Right lung (tissue), 5 donors: ENCODE results near the gene PGAM2. TPM values are rescaled to one million over a fixed set of nuclear protein-coding genes. Genes with fewer than 3 reads are reported as not detected.

Source experiments
- DNase-seq, 2 donors: peaks; one replicate each; pipeline ENCODE4 v3.0.0-alpha.2; 2013
- polyA plus RNA-seq, 5 donors: library from polyadenylated mRNA; unstranded; fragments of 120-200 nt; gene quantifications; one replicate each; pipeline versions ENCODE4 v1.2.1 to v1.2.3, GENCODE V29; 2013; ENCODE audit warnings: inconsistent platforms in 1 of 5, low replicate concordance in 1 of 5; ENCODE audit not compliant: insufficient read length in 5 of 5, insufficient read depth in 1 of 5

The PGAM2 gene
- polyA plus RNA-seq, 5 donors, result 0.26 to 15.8 (median 0.61) TPM; not detected in 1

GRCh38 chr7:44085546-44085945, 20.2 kb upstream of the PGAM2 start:
- no peak for DNase-seq

- DNase-seq, result no peak
Measured at GRCh38 chr7:44084701-44085100, 19.3 kb upstream of the PGAM2 start.

GRCh38 chr7:44083796-44084195, 18.4 kb upstream of the PGAM2 start:
- DNase-seq, result no peak

GRCh38 chr7:44082541-44083207, 17.3 kb upstream of the PGAM2 start:
- peak; percentile 97 for DNase-seq

GRCh38 chr7:44081266-44081748, 15.9 kb upstream of the PGAM2 start:
- DNase-seq, result no peak

GRCh38 chr7:44080686-44081265, 15.4 kb upstream of the PGAM2 start:
- DNase-seq, result no peak

GRCh38 chr7:44080118-44080517, 14.8 kb upstream of the PGAM2 start:
- DNase-seq, result no peak

GRCh38 chr7:44079331-44080021, 14.1 kb upstream of the PGAM2 start:
- no peak for DNase-seq

GRCh38 chr7:44078521-44078920, 13.2 kb upstream of the PGAM2 start:
- no peak for DNase-seq

GRCh38 chr7:44077681-44078091, 12.3 kb upstream of the PGAM2 start:
- DNase-seq, result no peak

- DNase-seq, result no peak
Measured at GRCh38 chr7:44077061-44077460, 11.7 kb upstream of the PGAM2 start.

- DNase-seq, result no peak
Measured at GRCh38 chr7:44076101-44076895, 10.9 kb upstream of the PGAM2 start.

- DNase-seq, result no peak
Measured at GRCh38 chr7:44075296-44076075, 10.1 kb upstream of the PGAM2 start.

GRCh38 chr7:44074349-44074695, 9.0 kb upstream of the PGAM2 start:
- DNase-seq, result no peak

- DNase-seq, result no peak
Measured at GRCh38 chr7:44073664-44074348, 8.4 kb upstream of the PGAM2 start.

- peak in 1 of 2 donors; percentile 55 for DNase-seq
Measured at GRCh38 chr7:44072364-44073231, 7.2 kb upstream of the PGAM2 start.

GRCh38 chr7:44071726-44072363, 6.5 kb upstream of the PGAM2 start:
- DNase-seq, result no peak

GRCh38 chr7:44068054-44068453, 2.7 kb upstream of the PGAM2 start:
- DNase-seq, result no peak
